GM18519 (cell line): ENCODE measurements around the gene MICOS13.
"Not testable (repeated sequence)": the region's sequence is repeated elsewhere in the genome, so short reads cannot be mapped to it uniquely, and the experiment has no call there.

Experiments used
- ATAC-seq: cut with Tn5 transposase; IDR thresholded peaks from one replicate; pipeline ENCODE4 v1.9.1; 2021; ENCODE audit warnings: mild to moderate bottlenecking, moderate library complexity; ENCODE audit not compliant: unreplicated experiment, low FRiP score

The MICOS13 gene

DNA sequence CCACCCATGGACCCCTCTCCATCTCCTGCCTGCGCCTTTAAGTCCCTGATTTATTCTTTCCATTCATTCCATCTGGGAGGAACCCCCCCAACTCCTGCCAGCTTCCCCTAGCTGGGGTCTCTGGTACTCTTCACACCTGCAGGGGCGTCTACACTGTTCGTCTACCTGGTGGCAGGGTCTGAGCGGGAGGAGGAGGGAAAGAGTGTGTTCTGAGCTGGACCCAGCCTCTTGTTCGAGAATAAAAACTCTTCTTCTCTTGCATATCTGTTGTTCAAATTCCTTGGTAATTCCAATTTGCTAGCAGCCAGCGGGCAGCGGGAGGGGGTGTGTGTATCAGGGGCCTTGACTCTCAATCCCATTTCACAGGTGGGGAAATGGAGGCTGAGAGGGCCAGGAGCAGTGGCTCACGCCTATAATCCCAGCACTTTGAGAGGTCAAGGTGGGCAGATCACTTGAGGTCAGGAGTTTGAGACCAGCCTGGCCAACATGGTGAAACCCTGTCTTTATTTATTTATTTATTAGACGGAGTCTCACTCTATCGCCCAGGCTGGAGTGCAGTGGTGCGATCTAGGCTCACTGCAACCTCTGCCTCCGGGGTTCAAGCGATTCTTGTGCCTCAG, 8.1 kb upstream of the MICOS13 start:
- not testable (repeated sequence) for ATAC-seq

DNA sequence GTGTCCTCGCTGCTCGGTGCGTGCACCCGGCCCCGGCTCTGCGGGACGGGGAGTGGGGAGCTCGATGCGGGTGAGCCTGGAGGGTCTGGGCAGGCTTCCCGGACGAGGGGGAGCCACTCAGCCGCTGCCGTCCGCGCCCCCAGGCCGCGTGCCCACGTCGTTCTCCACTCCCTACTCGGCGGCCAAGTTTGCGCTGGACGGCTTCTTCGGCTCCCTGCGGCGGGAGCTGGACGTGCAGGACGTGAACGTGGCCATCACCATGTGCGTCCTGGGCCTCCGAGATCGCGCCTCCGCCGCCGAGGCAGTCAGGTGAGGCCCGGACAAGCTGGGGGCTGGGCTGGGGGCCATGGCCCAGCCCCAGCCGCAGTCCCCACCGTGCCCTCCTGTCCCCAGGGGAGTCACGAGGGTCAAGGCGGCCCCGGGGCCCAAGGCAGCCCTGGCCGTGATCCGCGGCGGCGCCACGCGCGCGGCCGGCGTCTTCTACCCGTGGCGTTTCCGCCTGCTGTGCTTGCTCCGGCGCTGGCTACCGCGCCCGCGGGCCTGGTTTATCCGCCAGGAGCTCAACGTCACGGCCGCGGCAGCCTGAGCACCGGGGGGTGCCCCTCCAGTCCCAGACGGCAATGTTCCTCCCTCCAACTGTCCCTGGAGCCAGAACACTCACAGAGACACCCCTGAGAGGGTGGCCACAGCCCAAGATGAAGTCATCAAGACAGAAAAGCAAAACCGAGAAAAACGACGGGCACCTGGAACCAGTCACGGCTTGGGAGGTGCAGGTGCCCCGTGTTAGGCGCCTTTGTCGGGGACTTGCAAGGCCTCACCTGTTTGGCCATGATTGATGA, 7.3 kb upstream of the MICOS13 start:
- no peak for ATAC-seq

DNA sequence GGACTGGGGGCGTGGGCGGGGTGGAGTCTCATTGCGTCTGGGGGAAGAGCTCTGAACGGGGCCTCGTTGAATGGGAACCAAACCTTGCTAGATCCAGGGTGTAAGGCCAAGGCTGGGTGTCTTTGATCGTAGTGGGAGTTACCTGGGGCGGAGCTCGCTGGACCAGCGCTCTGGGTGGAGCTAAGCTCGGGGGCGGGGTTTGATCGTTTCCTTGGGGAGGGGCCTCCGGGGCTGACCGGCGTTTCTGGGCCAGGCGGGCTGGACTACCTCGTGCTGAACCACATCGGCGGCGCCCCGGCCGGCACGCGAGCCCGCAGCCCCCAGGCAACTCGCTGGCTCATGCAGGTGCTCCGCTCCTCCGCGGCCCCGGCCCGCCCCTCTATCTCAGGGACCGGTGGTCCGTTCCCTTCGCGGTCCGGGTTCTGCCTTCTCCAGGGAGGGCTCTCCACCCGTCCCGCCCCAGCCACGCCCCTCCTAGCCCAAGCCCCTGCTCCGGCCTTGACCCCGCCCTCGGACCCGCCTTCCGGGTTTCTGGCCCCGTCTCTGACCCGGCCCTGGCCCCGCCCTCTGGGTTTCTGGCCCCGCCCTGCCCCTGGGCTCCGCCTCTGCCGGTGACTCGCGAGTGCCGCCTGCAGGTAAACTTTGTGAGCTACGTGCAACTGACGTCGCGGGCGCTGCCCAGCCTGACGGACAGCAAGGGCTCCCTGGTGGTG, 6.5 kb upstream of the MICOS13 start:
- peak; percentile 32 for ATAC-seq

DNA sequence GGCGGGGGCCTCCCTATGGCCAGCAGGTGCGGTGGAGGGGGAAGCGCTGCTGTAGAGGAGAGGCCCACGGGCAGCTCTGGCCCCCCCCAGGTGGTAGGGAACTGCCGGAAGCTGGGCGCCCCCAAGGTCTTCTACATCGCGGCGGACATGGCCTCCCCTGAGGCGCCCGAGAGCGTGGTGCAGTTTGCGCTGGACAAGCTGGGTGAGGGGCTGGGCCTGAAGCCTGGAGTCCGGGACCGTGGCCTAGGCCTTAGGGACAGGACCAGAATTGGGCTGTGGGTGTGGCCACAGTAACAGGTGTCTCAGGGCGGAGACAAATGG, 6.0 kb upstream of the MICOS13 start:
- no peak for ATAC-seq

DNA sequence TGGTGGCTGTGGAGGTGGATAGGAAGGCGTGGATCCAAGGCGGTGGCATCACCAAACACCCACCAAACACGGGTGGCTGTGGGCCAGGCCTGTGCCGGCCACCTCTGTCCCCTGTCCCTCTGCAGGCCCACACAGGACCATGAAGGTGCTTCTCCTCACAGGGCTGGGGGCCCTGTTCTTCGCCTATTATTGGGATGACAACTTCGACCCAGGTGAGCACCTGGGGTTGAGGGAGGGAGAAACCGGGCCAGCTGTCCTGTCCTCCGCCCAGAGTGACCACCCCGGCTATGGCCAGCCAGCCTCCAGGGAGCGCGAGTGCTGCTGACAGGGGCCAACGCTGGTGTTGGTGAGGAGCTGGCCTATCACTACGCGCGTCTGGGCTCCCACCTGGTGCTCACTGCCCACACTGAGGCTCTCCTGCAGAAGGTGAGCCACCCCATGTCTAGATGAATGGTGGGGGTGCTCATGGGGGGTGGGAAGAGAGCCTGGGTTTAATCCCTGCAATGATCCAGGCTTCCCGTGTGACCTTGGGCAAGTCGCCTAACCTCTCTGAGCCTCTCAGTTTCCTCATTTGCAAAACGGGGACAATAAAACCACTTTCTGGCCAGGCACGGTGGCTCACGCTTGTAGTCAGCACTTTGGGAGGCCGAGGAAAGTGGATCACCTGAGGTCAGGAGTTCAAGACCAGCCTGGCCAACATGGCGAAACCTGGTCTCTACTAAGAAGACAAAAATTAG, 4.5 kb upstream of the MICOS13 start:
- ATAC-seq: no peak

DNA sequence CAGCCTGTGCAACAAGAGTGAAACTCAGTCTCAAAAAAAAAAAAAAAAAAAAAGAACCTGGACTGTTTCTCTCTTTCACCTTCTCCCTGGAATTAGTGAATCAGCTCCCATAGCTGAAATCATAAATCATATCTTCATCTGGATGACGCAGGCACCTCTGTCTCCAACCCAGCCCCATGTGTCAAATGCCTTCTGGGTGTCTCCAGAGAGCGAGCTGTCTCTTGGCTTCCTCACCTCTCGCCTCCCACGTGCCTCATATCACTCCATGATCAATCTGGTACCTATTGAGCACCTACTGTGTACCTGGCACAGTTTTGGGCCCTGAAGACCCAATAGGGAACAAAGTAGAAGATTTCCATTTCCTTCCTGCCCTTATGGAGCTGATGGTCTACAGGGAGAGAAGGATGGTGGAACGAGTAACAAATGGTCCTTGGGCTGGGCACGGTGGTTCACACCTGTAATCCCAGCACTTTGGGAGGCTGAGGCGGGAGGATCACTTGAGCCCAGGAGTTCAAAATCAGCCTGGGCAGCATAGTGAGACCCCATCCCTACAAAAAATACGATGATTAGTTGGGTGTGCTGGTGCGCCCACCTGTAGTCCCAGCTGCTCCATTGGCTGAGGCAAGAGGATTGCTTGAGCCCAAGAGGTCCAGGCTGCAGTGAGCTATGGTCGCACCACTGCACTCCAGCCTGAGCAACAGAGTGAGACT, 3.0 kb upstream of the MICOS13 start:
- no peak for ATAC-seq

DNA sequence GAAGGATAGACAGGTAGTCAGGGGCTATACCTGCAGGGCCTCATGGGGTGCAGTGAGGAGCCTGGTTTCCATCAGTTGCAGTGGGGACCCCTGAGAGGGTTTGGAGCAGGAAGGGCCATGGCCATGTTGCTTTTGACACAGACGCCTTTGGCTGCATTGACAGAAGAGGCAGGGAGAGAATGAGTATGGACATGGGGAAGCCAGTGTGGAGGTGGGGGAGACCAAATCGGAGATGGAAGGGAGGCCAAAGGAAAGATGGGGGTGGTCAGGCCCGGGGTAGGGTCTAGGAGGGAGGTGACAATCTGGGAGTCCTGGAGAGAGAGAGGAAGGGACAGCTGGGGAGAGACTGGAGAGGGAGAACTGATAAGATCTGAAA, 1.8 kb upstream of the MICOS13 start:
- ATAC-seq: no peak

DNA sequence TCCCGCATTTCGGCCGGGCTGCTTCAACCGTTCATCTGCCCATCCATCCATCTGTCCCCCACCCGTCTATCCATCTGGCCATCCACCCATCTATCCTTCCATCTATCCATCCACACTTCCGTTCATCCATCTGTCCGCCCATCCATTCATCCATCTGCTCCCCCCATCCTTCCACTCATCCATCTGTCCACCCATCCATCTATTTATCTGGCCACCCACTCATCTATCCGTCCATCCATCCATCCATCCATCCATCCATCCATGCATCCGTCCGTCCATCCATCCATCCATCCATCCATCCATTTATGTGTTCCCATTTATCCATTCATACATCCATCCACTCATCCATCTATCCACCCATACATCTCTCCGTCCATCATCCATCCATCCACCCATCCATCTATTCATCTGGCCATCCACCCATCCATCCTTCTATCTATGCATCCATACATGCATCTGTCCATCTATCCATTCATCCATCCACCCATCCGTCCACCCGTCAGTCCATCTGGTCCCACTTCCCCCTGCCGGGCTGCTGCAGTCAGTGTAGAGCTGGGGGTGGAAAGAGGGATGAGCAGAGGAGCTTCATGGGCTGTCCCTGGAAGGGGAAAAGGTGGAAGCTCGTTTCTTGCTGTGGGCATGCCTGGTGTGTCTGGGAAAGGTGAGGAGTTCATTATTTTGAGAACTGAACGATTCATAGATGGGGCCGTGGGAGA, 1.2 kb upstream of the MICOS13 start:
- no peak for ATAC-seq

DNA sequence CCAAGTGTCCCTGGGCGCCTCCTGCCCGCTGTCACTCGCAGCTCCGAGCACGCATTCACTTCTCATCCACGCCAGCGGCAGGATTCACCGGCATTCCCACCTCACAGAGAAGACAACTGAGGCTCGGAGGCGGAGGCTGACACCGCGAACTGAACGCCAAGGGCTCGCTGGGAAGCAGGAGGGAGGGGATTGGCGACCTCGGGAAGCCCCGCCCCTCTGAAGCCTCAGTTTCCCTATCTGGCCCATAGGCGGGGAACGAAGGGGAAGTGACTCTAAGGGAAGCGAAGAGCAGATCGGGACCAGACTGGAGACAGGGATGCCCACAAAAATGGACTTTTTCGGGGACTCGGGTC, 256 bp downstream of the MICOS13 start:
- ATAC-seq: no peak

DNA sequence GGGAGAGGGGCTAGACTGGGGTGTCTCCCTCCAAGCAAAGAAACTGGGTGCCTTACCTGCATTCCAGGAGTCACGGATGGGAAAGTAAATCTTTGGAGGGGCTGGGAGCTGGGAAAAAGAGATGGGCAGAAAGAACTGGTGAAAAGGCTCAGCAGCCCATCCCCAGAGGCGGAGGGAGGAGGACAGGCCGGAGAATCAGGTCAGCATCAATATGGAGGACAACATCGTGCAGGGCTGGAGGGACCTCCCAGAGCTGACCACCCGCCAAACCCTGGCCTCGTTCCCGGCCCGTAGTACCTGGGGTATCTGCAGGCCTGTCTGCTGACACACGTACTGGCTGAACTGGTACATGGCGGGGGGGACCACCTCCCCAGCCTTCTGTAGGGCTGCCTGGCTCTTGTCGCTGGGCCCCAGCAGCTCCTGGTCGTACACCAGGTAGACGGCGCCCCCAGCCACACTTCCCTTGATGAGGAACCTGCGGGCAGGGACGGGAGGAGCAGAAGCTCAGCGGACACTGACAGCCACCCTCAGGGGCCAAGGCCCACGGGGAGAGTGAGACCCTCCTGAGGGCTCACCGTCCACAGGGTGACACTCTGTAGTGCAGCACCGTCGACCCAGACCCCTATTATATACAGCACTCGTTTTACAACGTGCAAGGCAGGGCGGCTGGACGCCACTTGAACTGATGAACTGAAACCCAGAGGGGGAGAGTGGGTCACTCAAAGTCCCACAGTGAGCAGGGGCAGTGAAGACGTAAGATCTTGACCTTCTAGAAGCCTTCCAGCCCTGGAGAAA, 830 bp downstream of the MICOS13 start:
- no peak for ATAC-seq

DNA sequence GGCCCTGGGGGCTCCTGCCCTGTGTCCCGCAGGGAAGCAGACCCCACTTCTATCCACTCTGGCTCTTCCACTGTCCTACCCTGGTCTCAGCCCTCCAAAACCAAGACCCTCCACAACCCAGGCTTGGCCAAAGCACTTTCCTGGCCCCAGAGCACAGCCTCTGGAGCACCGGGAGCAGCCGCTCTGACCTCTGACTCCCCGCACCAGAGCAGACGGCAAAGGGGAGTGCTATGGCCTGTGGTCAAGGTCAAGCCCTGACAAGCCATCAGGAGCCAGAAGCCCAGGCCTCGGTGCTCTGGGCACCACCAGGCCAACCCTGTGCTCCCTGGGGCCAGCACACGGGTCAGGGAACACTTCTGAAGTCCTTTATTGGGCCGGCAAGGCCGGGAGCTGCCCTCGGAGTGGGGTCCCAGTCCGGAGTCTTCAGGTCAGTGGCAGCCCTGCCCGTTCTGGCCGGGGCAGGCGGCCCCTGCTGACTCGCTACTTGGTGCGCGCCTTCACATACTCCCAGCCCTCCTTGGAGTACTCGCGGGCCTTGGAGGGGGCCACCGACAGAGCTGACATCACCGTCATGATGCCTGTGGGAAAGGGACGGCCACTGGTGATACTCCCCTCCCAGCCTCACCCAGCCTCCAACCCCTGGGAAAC, 2.1 kb downstream of the MICOS13 start:
- no peak for ATAC-seq

DNA sequence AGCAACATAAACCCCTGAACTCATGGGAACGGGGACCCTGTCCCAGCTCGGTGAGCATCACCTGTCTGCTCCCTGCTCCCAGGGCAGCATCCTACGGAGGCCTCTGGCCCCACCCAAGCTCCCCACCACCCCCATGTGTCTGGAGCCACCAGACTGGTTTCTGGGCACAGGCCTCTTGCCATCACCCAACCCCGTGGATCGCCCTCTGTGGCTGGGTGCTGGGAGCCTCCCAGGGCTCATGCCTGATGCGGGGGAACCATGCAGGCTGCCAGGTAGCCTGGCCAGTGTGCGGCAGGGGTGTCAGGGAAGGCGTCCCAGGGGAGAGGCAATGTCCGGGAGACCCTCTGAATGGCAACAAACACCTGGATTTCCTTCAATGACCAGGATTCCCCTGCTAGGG, 2.7 kb downstream of the MICOS13 start:
- no peak for ATAC-seq

DNA sequence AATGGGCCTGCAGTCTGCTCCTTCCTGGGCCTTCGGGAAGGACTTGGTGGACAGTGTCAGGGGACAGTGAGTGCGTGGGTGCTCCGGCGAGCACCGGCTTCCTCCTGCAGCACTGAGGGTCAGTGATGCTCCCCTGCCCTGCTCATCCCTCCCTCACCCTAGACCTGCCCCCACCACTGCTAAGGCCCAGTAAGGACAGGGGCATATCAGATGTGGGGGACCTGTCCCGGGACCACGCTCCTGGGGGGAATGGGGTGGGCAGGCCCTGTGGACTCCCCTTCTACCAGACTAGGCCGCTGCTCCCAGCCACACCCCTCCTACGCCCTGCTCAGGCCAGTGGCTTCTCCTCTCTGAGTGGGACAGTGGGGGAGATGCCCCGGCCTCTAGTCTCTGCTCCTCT, 3.2 kb downstream of the MICOS13 start:
- no peak for ATAC-seq

DNA sequence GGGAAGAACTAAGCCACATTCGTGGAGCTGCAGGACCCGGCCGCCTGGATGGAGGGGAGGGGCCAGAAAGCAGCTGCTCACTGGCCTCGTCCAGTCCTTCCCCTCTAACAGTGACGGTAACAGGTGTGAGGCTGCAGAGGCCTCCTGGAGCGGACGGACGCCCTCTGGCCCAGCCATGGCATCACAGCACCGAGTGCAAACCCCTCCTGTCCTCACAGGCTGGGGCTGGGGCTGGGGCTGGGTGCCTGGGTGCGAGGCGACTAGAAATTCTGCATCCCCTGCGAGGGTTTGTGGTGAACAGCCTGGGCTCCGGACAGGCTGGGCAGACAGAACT, 3.6 kb downstream of the MICOS13 start:
- ATAC-seq: no peak

DNA sequence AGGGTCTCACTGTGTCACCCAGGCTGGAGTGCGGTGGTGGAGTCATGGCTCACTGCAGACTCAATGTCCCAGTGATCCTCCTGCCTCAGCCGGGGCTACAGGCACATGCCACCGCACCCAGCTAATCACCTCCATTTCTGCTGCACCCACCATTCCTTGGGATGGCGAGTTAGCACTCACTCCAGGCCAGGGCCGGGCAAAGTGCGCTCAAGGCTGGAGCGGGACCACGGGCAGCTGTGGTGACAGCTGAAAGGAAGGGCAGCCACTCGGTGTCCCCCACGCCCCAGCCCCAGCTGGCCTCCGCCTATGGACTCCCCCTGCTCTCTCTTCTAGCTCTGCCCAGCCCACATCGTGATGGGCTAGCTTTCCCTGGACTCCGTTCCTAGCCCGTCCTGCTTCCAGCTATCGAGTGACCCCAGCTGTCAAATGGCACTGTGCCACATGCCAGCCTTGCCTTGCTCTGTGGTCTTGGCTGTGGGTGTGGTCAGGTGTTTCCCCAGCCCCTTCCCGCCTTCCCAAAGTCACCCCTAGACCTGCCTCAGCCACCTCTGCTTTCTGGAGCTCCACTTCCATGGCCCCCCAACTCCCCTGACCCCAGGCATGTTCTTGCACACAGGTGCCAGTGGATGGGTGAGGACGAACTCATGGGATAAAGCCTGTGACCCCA, 4.1 kb downstream of the MICOS13 start:
- ATAC-seq: no peak

DNA sequence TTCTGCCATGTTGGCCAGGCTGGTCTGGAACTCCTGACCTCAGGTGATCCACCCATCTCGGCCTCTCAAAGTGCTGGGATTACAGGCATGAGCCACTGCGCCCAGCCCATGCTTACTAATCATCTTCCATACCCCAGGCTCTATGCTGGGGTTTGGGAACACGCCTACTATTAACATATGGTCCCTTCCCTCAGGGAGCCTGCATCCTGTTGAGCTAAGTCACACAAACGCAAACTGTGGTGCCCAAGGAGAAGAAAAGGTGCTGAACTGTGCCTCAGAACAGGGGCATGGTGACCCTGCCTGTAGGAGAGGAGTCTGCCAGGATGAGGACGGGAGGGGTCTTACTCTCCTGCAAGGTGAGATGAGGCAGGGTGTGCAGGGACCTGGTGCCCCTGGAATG, 5.6 kb downstream of the MICOS13 start:
- no peak for ATAC-seq

DNA sequence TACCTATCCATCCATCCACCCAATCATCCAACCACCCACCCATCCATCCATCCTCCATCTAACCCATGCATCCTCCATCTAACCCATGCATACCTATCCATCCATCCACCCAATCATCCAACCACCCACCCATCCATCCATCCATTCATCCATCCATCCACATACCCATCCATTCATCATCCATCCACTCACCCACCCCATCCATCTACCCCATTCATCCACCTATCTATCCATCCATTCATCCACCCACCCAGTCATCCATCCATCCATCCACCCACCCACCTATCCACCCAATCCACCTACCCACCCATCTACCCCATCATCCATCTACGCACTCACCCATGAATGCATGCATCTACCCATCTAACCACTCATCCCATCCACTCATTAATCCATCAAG, 6.6 kb downstream of the MICOS13 start:
- ATAC-seq: no peak

DNA sequence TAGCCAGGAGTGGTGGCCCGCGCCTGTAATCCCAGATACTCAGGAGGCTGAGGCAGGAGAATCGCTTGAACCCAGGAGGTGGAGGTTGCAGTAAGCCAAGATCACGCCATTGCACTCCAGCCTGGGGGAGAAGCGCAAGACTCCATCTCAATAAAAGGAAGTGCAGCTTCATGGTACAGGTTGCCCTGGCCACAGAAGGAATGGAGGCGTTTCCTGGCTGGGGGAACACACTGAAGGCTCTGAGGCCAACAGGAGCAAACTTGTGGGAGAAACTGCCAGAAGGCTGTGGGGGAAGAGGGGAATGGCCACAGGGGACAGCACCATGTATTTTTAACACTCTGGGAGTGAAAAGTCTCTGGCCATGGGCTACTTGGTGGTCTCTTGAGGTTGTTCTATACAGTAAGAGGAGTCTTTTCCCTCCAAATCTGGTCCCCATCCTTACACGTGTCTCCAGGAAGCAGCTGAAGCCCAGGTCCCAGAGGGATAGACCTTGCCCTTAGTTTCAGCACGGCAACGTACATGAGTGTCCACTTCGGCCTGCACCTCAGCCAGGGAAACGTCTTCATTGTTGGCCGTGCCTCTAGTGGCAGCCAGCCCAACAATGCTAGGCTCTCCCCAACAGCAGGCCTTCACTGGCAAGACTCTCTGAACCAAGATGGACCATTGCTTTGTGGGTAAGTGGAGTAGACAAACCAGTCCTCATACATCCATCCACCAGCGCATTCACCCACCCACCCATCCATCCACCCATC, 7.4 kb downstream of the MICOS13 start:
- no peak for ATAC-seq
